Coronary artery (tissue), 2 donors: ENCODE data around the gene RIC8A.

Experiments used
- DNase-seq: peaks from one replicate; pipeline ENCODE4 v3.0.0-alpha.2; 2017; ENCODE audit warnings: low spot score
- H3K27ac ChIP-seq, 2 donors: fragments of 200-600 bp; sonication (generic); one replicate each; pipeline ENCODE4 v1.5.1; 2016 to 2019
- H3K4me3 ChIP-seq: fragments of 200-600 bp; sonication (generic); 2 replicates; pipeline ENCODE4 v1.5.1; 2016; ENCODE audit warnings: mild to moderate bottlenecking, moderate library complexity
- CTCF ChIP-seq: fragments of 200-600 bp; sonication (generic); IDR thresholded peaks from one replicate; pipeline ENCODE4 v1.5.1; 2019; ENCODE audit warnings: antibody characterized with exemption

Gene RIC8A

GRCh38 chr11:252666-253065, 45.2 kb downstream of the RIC8A start:
- no peak for TF ChIP-seq CTCF
- no peak for DNase-seq
- no peak overlapping the region for H3K27ac ChIP-seq
- no peak overlapping the region for H3K4me3 ChIP-seq

GRCh38 chr11:253160-253885, 45.8 kb downstream of the RIC8A start:
- no peak for TF ChIP-seq CTCF
- no peak for DNase-seq
- Histone ChIP-seq H3K27ac (no peak overlapping the region), H3K4me3 (no peak overlapping the region)

GRCh38 chr11:253886-254270, 46.4 kb downstream of the RIC8A start:
- Histone ChIP-seq H3K4me3 (no peak overlapping the region), H3K27ac (no peak overlapping the region)
- TF ChIP-seq CTCF = no peak
- no peak for DNase-seq

- Histone ChIP-seq H3K27ac (no peak overlapping the region), H3K4me3 (no peak overlapping the region)
- DNase-seq = no peak
- no peak for TF ChIP-seq CTCF
Measured at GRCh38 chr11:255176-255575, 47.7 kb downstream of the RIC8A start.

GRCh38 chr11:255816-256215, 48.3 kb downstream of the RIC8A start:
- no peak overlapping the region for H3K27ac ChIP-seq
- no peak for DNase-seq
- no peak for TF ChIP-seq CTCF
- no peak overlapping the region for H3K4me3 ChIP-seq

- no peak overlapping the region for H3K27ac ChIP-seq
- H3K4me3 ChIP-seq = no peak overlapping the region
- DNase-seq = no peak
- TF ChIP-seq CTCF = no peak
Measured at GRCh38 chr11:256952-257737, 49.6 kb downstream of the RIC8A start.
